ENCODE data around the gene CPNE1.

CPNE1 gene

DNA sequence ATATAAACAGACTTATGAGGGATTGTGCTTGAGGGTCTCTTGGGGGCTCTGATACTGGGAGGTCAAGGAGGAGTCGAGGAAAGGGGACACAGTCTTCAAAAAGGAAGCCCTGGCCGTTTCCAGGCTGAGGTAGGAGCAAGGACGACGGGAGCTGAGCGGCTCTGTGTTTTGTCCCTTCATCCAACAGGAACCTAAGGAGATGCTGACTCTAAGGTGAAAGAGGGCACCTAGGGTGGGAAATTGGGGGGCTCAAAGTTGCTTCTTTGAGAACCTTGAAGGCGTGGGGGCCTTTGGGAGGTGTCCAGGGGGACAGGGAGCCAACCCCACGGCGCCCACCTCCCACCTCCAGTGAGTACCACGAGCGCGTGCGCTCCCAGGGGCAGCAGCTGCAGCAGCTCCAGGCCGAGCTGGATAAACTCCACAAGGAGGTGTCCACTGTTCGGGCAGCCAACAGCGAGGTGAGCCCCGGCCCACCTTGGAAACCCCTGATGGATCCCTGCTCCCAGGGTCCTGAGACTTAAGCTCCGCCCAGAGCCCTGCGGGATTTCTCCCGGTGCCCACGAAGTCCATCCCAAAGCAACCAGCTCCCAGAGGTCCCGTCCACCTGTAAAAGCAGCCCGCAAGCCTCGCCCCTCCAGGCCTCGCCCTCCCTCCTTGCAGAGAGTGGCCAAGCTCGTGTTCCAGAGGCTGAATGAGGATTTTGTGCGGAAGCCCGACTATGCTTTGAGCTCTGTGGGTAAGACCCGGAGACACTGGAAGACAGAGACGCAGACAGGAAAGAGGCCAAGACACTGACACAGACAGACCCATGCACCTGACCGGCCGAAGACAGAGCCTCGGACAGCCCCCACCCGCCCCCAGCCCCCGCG is 46.2 kb downstream of the CPNE1 start:
- peak; percentile 27 for DNase-seq

DNA sequence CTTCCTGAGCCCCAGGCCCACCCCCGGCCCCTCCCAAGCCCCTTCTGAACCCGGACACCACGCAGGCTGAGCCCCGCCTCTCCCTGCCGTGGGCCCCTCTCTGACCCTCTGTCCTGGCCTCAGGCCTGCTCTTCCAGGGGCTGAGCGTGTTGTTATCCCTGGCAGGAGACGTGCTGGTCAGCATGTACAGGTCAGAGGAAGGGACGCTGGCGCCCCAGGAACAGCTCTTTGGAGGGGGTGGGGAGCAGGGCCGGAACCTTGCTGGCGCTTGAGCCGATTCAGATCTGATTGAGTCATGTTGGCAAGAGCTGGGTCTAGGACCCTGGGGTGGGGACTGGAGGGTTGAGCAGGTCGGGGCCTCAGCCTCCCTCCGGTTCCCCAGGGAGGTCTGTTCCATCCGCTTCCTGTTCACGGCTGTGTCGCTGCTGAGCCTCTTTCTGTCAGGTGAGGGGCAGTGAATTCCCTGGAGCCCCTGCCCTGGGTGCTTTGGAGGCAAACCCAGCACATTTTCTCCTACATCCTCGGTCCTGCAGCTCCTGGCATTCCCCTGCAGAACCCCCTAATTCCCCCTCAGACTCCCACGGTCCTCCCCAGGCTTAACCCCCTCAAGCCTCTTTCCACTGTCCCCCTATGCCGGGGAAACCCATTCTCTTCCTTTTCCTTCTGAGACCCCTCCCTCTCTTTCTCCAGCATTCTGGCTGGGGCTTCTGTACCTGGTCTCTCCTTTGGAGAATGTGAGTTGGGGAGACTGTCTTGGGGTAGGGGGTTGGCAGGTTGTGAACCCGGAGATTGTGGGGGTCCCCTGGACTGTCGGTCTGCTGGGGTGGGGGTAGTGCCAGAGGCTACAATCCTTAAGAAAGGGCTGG is 47.1 kb downstream of the CPNE1 start:
- DNase-seq = peak; percentile 40

- peak; percentile 60 for DNase-seq
Measured at GRCh38 chr20:35616465-35617396, 48.0 kb downstream of the CPNE1 start.

DNA sequence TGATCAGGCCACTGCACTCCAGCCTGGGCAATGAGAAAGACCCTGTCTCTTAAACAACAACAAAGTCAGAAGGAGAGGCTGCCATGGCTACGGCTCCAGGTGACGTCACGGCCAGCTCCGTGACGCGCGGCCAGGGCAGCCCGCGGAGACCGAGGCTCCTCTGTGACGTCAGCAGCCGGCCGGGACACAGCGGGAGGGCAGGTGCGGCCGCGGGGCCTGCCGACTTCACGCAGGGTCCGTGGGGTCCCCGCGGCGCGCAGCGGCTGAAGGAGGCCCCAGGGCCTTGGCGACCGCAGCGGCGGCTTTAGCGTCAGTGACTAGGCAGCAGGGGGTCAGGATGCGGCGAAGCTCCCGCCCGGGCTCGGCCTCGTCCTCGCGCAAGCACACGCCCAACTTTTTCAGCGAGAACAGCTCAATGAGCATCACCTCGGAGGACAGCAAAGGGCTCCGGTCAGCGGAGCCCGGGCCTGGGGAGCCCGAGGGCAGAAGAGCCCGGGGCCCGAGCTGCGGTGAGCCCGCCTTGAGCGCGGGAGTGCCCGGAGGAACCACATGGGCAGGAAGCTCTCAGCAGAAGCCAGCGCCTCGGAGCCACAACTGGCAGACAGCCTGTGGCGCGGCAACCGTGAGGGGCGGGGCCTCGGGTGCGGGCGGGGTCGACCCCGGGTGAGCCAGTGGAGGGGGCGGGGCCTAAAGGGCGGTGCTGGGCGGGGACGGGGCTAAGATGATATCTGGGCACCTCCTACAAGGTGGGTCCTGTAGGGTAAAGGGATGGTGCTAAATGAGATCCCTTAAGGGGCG is 48.8 kb downstream of the CPNE1 start, which contains the start of gene SPAG4:
Gene SPAG4 (plus strand): TSS at position 163 of the 798 bp plus-strand sequence. CDS start 175 bp downstream, at position 338.
- peak; percentile 100 for DNase-seq

GRCh38 chr20:35611482-35611881 is 53.2 kb downstream of the CPNE1 start:
- DNase-seq = no peak

- no peak for DNase-seq
Measured at GRCh38 chr20:35610833-35611427, 53.8 kb downstream of the CPNE1 start.

DNA sequence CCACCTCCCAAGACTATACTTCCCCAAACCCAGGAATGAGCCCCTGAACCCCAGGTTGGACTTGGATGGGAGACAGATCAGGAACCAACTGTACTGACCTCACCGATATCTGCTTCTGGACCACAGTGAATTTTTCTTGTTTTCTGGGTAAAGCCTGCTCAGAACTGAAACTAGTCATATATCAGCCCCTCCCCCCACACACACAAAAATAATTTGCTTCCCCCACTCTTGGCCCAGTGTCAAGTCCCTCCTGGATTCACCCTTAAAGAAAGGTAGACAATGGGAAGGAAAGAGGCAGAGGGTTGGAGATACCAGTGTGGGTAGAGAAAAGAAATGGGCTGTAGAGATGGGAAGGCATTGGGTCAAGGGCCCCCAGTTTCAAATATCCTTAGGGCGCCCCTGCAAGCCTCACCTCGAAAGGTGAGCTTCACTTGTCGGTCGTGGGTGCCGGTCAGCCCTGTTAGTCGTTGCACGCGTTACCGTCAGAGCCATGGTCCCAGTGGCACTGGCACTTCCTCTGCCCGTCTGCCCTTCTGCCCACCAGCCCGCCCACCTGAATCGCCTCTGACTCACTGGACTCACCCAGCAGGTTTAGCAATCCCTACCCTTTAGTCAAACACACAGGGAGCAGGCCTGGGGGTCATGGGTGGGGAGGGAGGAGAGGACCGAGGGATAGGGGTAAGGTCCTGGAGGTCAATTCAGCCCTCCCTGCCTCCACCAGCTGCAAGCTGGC is 57.5 kb downstream of the CPNE1 start:
- no peak for DNase-seq

GRCh38 chr20:35606127-35606526 is 58.6 kb downstream of the CPNE1 start:
- DNase-seq = no peak

DNA sequence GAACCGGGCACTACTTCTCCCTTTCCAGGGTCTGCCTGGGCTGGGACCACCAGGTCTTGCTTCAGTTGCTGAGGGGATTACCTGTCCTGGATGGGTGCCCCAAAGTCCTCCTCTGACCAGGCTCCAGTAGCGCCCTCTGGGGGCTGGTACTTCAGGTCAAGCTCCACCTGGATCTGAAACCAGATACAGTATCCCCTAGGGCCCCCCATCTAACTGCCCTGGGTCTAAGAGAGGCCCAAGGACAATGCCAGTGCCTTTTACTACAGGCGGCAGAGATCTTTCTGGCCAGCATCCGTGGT is 60.3 kb downstream of the CPNE1 start:
- DNase-seq = peak; percentile 16

DNA sequence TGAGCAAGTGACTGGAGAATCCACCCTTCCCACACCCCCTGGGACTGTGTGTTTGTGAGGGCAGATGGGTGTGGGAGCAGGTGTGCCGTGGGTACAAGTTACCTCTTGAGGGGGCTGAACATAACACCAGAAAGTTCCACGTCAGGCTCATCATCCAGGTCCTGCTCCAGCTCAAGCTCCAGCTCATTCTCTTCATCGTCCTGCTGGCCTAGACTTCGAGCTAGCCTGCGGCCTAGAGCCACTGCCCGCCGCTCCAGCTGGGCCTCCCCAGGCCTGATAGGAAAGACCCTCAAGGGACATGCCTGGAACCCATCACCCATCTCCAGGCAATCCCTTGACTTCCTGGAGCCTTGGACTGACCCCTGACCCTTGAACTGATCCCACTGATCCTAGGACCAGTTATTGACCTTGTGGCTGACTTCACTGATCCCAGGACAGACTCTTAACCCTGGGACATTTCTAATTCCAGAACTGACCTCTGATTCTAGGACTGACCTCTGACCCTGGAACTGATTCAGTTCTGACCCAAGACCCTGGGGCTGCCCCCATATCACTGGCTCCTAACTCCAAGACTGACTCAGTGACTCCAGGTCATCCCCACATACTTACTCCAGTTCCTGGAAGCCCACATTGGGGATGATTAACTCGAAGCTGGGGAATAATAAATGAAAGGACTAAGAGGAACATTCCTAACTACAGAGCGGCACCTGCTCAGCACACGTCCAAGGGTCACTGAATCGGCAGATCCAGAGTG is 60.8 kb downstream of the CPNE1 start:
- no peak for DNase-seq

GRCh38 chr20:35602851-35603495 is 61.7 kb downstream of the CPNE1 start:
- DNase-seq = no peak

DNA sequence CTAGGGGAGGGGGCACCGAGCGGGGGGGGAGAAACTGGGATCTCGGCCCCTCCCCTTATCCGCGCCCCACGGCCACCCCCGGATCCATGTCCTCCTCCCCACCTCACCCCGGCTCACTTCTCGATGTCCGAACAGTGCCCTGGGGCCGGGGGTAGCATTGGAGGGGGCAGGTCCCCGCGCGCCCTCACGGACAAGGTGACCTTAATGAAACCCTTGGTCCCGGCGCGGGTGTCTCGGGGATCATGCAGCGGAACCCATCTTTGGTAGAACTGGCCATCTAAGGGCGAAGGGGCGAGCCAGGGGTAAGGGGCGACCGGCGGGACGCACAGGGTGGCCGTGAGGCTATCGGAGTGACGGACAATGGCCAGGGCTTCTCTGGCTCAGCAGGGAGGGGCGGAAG is 62.7 kb downstream of the CPNE1 start:
- no peak for DNase-seq

DNA sequence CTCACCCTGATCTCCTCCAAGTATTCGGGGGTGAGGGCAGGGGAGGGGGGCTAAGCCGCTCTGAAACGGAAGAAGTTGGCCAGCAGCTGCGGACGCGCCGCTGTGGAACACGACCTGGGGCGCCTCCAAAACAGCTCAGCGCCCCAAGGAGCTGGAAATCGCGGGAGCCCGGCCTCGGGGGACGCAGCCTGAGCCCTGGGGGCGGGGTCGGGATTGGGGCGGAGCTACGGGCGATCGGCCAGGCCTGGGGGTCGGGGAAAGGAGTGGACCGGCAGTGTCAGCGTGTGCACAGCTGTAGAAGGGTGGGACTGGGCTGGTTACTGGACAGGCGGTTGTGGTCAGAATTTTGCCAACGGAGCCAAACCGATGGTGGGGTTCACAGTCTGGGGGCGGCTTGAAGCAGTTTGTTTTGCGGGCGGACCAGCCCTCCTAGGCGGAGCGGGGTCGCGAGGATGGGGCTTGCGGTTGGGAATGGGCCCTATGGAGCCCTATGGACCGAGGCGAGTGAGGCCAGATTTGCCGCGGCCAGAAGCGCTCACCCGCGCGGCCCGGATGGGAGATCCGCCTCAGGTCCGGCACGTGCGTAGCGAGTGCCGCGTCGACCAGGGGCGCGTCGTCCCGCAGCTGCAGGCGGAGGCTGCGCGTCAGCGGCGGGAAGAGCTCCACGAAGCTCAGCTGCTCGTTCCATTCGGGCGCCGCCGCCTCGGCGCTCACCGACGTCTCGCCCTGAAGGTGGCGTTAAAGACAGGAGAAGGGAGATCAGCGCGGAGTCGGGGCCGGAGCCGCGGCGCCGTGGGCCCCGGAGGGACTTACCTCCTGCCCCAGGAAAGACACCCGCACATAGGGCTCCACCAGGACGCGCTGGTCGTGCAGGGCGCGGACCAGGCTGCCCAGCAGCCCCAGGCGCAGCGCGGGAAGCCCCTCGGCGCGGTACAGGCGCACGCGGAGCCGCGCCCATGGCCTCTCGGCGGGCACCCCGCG is 63.4 kb downstream of the CPNE1 start:
- DNase-seq = peak; percentile 83

DNA sequence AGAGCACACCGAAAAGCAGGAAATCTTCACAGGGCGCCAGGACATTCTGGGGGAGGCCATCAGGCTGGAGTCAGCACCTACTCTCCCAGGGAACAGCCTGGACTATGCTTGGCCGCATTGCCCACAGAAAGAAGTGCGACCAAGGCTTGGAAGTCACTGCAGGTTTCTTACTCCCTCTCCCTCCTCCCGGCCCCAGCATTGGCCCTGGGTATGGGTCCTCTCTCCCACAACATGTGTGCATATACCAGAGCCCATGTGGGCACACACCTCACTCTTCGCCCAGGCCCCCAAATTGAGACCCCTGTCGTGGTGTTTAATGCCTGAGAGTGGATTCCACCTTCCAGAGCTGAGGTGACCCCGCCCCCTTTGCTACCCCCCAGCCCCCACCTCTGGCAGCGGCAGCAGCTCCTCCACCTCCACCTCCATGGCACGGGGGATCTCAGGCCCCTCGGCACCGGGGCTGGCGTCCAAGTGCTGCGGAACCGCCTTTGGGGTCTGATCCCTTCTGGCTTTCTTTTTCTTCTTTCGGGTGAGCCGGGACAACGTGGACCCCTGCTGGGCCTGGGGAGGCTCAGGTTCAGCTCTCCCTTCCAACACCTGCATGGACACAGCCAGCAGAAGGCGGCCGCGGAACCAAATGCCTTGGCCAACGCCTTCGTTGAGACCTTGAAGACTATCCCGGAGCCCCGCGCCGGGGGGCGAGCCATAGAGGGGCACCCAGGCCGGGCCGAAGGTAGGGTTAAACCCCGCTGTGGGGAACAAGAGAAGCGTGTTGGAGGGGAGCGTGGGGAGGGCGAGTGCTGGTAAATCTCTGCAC is 64.3 kb downstream of the CPNE1 start:
- no peak for DNase-seq

DNA sequence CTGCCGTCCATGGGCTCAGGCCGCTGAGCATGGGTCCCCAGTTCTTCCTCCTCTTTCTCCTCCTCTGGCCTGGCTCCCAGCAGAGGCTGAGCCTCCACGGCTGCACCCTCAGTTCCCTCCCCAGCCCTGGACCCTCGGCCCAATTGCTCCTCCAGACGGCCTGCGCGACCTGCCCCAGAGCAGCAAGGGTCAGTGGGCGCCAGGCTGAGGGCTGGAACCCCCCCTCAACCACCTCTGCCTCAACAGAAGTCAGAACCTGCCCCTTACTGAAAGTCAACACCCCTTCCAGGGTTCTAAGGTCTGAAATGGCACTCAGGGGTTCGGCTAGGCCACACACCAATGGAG is 65.0 kb downstream of the CPNE1 start:
- DNase-seq = no peak

- DNase-seq = no peak
Measured at GRCh38 chr20:35598899-35599775, 65.6 kb downstream of the CPNE1 start.

All from CD4-positive, alpha-beta T cell treated with Interleukin-17A for 1 hour (primary cell).